Loucy (cell line): ENCODE data around the gene CEP70.

Source experiments
- CTCF ChIP-seq: fragments of 200-600 bp; sonication (generic); conservative IDR thresholded peaks from 2 replicates; pipeline ENCODE4 v1.5.1; 2014; ENCODE audit warnings: mild to moderate bottlenecking, antibody characterized with exemption, low read length
- EZH2phosphoT487 ChIP-seq: fragments of 200-600 bp; IDR thresholded peaks from 2 replicates; pipeline ENCODE4 v1.6.1; 2018; ENCODE audit warnings: antibody characterized with exemption, mild to moderate bottlenecking, moderate library complexity, borderline replicate concordance

- TF ChIP-seq CTCF (no peak), EZH2phosphoT487 (no peak)
Observed at GRCh38 chr3:138615462-138615861, 21.4 kb upstream of the CEP70 start.
